H9 (cell line): Measurements from ENCODE around the gene PRDM11. TPM values are rescaled to one million over a fixed set of nuclear protein-coding genes. Genes with fewer than 3 reads are reported as not detected.

Experiments
- DNase-seq: peaks from one replicate; pipeline ENCODE4 v3.0.0-alpha.2; 2017
- H2AFZ ChIP-seq: one replicate; pipeline ENCODE4 v1.6.1; 2013; ENCODE audit warnings: mild to moderate bottlenecking, low read length, control low read depth, moderate library complexity
- H2AK5ac ChIP-seq: 2 replicates; pipeline ENCODE4 v1.6.1; 2013; ENCODE audit warnings: low read length, control low read depth, mixed read lengths; ENCODE audit not compliant: insufficient read length
- H2BK120ac ChIP-seq: one replicate; pipeline ENCODE4 v1.6.1; 2013; ENCODE audit warnings: low read depth, mild to moderate bottlenecking, low read length, control low read depth, inconsistent platforms; ENCODE audit not compliant: poor library complexity, severe bottlenecking
- H2BK12ac ChIP-seq: 2 replicates; pipeline ENCODE4 v1.6.1; 2013; ENCODE audit warnings: low read length, control low read depth, mixed read lengths, low read depth; ENCODE audit not compliant: insufficient read length
- H2BK15ac ChIP-seq: 2 replicates; pipeline ENCODE4 v1.6.1; 2013; ENCODE audit warnings: low read depth, low read length, control low read depth
- H2BK20ac ChIP-seq: one replicate; pipeline ENCODE4 v1.6.1; 2013; ENCODE audit warnings: low read depth, mild to moderate bottlenecking, low read length, control low read depth, inconsistent platforms; ENCODE audit not compliant: poor library complexity, severe bottlenecking
- H2BK5ac ChIP-seq: 2 replicates; pipeline ENCODE4 v1.6.1; 2013; ENCODE audit warnings: low read length, control low read depth, mixed read lengths; ENCODE audit not compliant: insufficient read length
- H3K14ac ChIP-seq: 2 replicates; pipeline ENCODE4 v1.6.1; 2013; ENCODE audit warnings: low read length, control low read depth; ENCODE audit not compliant: insufficient read depth
- H3K18ac ChIP-seq: 2 replicates; pipeline ENCODE4 v1.6.1; 2013; ENCODE audit warnings: low read depth, mild to moderate bottlenecking, mixed read lengths, low read length, control low read depth; ENCODE audit not compliant: insufficient read length
- H3K23ac ChIP-seq: 2 replicates; pipeline ENCODE4 v1.6.1; 2013; ENCODE audit warnings: low read length, control low read depth, mixed read lengths, low read depth; ENCODE audit not compliant: insufficient read length
- H3K23me2 ChIP-seq: 2 replicates; pipeline ENCODE4 v1.6.1; 2013; ENCODE audit warnings: low read depth, mild to moderate bottlenecking, mixed read lengths, low read length, control low read depth; ENCODE audit not compliant: insufficient read length, poor library complexity, severe bottlenecking
- H3K27ac ChIP-seq: 2 replicates; pipeline ENCODE4 v1.5.1; 2013; ENCODE audit warnings: low read length, control low read depth, mixed read lengths, low read depth; ENCODE audit not compliant: insufficient read length
- H3K27me3 ChIP-seq: 2 replicates; pipeline ENCODE4 v1.6.1; 2013; ENCODE audit warnings: low read length, control low read depth, inconsistent platforms; ENCODE audit not compliant: insufficient read depth
- H3K4ac ChIP-seq: 2 replicates; pipeline ENCODE4 v1.6.1; 2013; ENCODE audit warnings: low read depth, mild to moderate bottlenecking, control low read depth, inconsistent platforms, low read length, moderate library complexity
- H3K4me1 ChIP-seq: 2 replicates; pipeline ENCODE4 v1.6.1; 2013; ENCODE audit warnings: low read length, control low read depth, inconsistent platforms; ENCODE audit not compliant: insufficient read depth
- H3K4me2 ChIP-seq: 2 replicates; pipeline ENCODE4 v1.6.1; 2013; ENCODE audit warnings: low read length, control low read depth, mixed read lengths; ENCODE audit not compliant: insufficient read length, insufficient read depth
- H3K56ac ChIP-seq: 2 replicates; pipeline ENCODE4 v1.6.1; 2013; ENCODE audit warnings: low read depth, mild to moderate bottlenecking, mixed read lengths, low read length, control low read depth; ENCODE audit not compliant: insufficient read length
- H3K79me1 ChIP-seq: 2 replicates; pipeline ENCODE4 v1.6.1; 2013; ENCODE audit warnings: low read depth, mild to moderate bottlenecking, moderate library complexity, low read length, control low read depth, inconsistent platforms; ENCODE audit not compliant: insufficient read depth, poor library complexity, severe bottlenecking
- H3K79me2 ChIP-seq: 2 replicates; pipeline ENCODE4 v1.6.1; 2013; ENCODE audit warnings: low read length, control low read depth, inconsistent platforms; ENCODE audit not compliant: insufficient read depth
- H3K9ac ChIP-seq: 2 replicates; pipeline ENCODE4 v1.6.1; 2013; ENCODE audit warnings: low read length, control low read depth, mixed read lengths; ENCODE audit not compliant: insufficient read length; ENCODE audit errors: extremely low read depth
- H3K9me3 ChIP-seq: one replicate; pipeline ENCODE4 v1.6.1; 2013; ENCODE audit warnings: low read depth, low read length, inconsistent platforms; ENCODE audit not compliant: control insufficient read depth
- H3T11ph ChIP-seq: one replicate; pipeline ENCODE4 v1.6.1; 2013; ENCODE audit warnings: mild to moderate bottlenecking, low read length, control low read depth, inconsistent platforms
- H4K20me1 ChIP-seq: one replicate; pipeline ENCODE4 v1.6.1; 2013; ENCODE audit not compliant: control insufficient read depth, insufficient read length, insufficient read depth
- H4K5ac ChIP-seq: 2 replicates; pipeline ENCODE4 v1.6.1; 2013; ENCODE audit warnings: low read depth, mild to moderate bottlenecking, mixed read lengths, low read length, control low read depth; ENCODE audit not compliant: insufficient read length
- H4K8ac ChIP-seq: replicated peaks from 2 replicates; pipeline ENCODE4 v1.6.1; 2013; ENCODE audit warnings: low read length, control low read depth, mixed read lengths, low read depth; ENCODE audit not compliant: insufficient read length
- H4K91ac ChIP-seq: 2 replicates; pipeline ENCODE4 v1.6.1; 2013; ENCODE audit warnings: low read depth, mild to moderate bottlenecking, moderate library complexity, mixed read lengths, low read length, control low read depth; ENCODE audit not compliant: insufficient read length
- H3K27ac Mint-ChIP-seq, 3 experiments: 2 replicates in 2 of 3; 3 replicates in 1 of 3; pipeline ENCODE4 v1.8.0; 2020 to 2021; ENCODE audit warnings: mixed read lengths in 3 of 3, mild to moderate bottlenecking in 1 of 3, moderate library complexity in 1 of 3
- H3K27me3 Mint-ChIP-seq: 2 replicates; pipeline ENCODE4 v1.8.0; 2021; ENCODE audit warnings: low read depth, mild to moderate bottlenecking, moderate library complexity, mixed read lengths
- H3K36me3 Mint-ChIP-seq, 3 experiments: 2 replicates in 2 of 3; 3 replicates in 1 of 3; pipeline ENCODE4 v1.8.0; 2020 to 2021; ENCODE audit warnings: low read depth in 3 of 3, mixed read lengths in 3 of 3; ENCODE audit not compliant: insufficient read depth in 1 of 3
- H3K4me1 Mint-ChIP-seq, 2 experiments: 2 replicates each; pipeline ENCODE4 v1.8.0; 2020; ENCODE audit warnings: mixed read lengths in 2 of 2
- H3K4me3 Mint-ChIP-seq, 2 experiments: 2 replicates in 1 of 2; 3 replicates in 1 of 2; pipeline ENCODE4 v1.8.0; 2020 to 2021; ENCODE audit warnings: mild to moderate bottlenecking in 2 of 2, mixed read lengths in 2 of 2, moderate library complexity in 1 of 2
- H3K9me3 Mint-ChIP-seq, 2 experiments: 2 replicates in 1 of 2; 3 replicates in 1 of 2; pipeline ENCODE4 v1.8.0; 2020; ENCODE audit warnings: mild to moderate bottlenecking in 2 of 2, mixed read lengths in 2 of 2, moderate library complexity in 1 of 2
- WGBS: extraction: QIAGEN DNeasy Blood & Tissue Kit; methylation state at CpG from one replicate; pipeline ENCODE4 v1.1.7; 2013; ENCODE audit warnings: missing lambda C conversion rate, low lambda C conversion rate, mixed read lengths; ENCODE audit not compliant: insufficient read length; ENCODE audit errors: extremely low coverage; 5-methylcytosine and 5-hydroxymethylcytosine counted together
- total RNA-seq: library from RNA; stranded (reverse); gene quantifications from 2 replicates; pipeline ENCODE4 v1.2.1, GENCODE V29; 2021
- TF ChIP-seq, protein P1 (sequence below): fragments of 200-600 bp; sonication (generic); conservative IDR thresholded peaks from 3 replicates; pipeline ENCODE4 v1.8.0; 2021; ENCODE audit warnings: antibody characterized with exemption, mild to moderate bottlenecking

Gene PRDM11
- total RNA-seq, 1 experiment from 2014 or later, result 11.5 TPM

GRCh38 chr11:45216031-45216430, 69.6 kb downstream of the PRDM11 start:
- no CpG with 5 or more reads among the region's 1 CpG for WGBS
- Histone ChIP-seq H2BK12ac (no peak overlapping the region), H4K91ac (no peak overlapping the region)

More at GRCh38 chr11:45216031-45216430, 69.6 kb downstream of the PRDM11 start:
- no peak overlapping the region for H4K5ac ChIP-seq
- H2BK20ac ChIP-seq, result no peak overlapping the region
- no peaks in the 10 kb centered on the region for H3K79me2 ChIP-seq
- no peaks in the 10 kb centered on the region for H3K4me1 ChIP-seq
- no peak overlapping the region for H3K27ac ChIP-seq
- H3K23ac ChIP-seq, result no peak overlapping the region
- H3K4me2 ChIP-seq, result no peak overlapping the region
- no peak overlapping the region for H3K18ac ChIP-seq
- no peak overlapping the region for H2AFZ ChIP-seq
- no peaks in the 10 kb centered on the region for H3K79me1 ChIP-seq
- DNase-seq, result no peak
- no peak overlapping the region for H2BK15ac ChIP-seq
- H2BK120ac ChIP-seq, result no peak overlapping the region
- Mint-ChIP-seq H3K4me1 (peaks cover 0 to 5% of the 10 kb centered on the region in 2 experiments; a peak in 1 of 4 replicates), H3K9me3 (no peaks in the 10 kb centered on the region), H3K36me3 (peaks cover 0 to 4% (median 0%) of the 10 kb centered on the region in 3 experiments; a peak in 2 of 7 replicates), H3K27me3 (no peaks in the 10 kb centered on the region; the same call in 1 of the 2 replicates), H3K27ac (no peak overlapping the region), H3K4me3 (no peak overlapping the region)
- no peaks in the 10 kb centered on the region for H4K20me1 ChIP-seq
- no peak overlapping the region for H2BK5ac ChIP-seq
- H3K9ac ChIP-seq, result no peak overlapping the region
- H3K4ac ChIP-seq, result no peak overlapping the region
- no peak overlapping the region for H4K8ac ChIP-seq
- H2AK5ac ChIP-seq, result no peak overlapping the region
- H3K56ac ChIP-seq, result no peak overlapping the region
- H3T11ph ChIP-seq, result no peak overlapping the region
- no peaks in the 10 kb centered on the region for H3K27me3 ChIP-seq
- no peaks in the 10 kb centered on the region for H3K9me3 ChIP-seq
- TF ChIP-seq, protein P1, sequence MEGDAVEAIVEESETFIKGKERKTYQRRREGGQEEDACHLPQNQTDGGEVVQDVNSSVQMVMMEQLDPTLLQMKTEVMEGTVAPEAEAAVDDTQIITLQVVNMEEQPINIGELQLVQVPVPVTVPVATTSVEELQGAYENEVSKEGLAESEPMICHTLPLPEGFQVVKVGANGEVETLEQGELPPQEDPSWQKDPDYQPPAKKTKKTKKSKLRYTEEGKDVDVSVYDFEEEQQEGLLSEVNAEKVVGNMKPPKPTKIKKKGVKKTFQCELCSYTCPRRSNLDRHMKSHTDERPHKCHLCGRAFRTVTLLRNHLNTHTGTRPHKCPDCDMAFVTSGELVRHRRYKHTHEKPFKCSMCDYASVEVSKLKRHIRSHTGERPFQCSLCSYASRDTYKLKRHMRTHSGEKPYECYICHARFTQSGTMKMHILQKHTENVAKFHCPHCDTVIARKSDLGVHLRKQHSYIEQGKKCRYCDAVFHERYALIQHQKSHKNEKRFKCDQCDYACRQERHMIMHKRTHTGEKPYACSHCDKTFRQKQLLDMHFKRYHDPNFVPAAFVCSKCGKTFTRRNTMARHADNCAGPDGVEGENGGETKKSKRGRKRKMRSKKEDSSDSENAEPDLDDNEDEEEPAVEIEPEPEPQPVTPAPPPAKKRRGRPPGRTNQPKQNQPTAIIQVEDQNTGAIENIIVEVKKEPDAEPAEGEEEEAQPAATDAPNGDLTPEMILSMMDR, result no peak
- no peaks in the 10 kb centered on the region for H3K23me2 ChIP-seq
- no peak overlapping the region for H3K14ac ChIP-seq
